ENCODE measurements around the gene ANGEL2. TPM values are rescaled to one million over a fixed set of nuclear protein-coding genes. Genes with fewer than 3 reads are reported as not detected.

Gene ANGEL2
- total and polyA plus RNA-seq, 2 of the 13 experiments (the other 11 are each of a cell fraction or from before 2014, with no cell fraction given), result 12.3 to 25.4 TPM

DNA sequence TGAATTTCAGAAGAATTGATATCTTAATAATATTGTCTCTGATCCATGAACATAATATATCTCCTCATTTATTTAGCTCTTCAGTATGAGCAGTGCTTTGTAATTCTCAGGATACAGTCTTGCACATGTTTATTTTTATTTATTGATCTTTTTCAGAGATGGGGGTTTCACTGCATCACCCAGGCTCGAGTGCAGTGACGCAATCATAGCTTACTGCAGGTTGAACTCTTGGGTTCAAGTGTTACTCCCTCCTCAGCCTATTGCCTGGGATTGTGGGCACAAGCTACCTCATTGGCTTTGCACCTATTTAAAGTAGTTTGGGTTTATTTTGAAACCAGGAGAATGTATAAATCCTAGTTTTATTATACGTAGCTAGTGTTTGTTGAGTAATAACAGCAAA is 40.1 kb upstream of the ANGEL2 start:
- ATAC-seq, result no peak
- ChIA-PET CTCF (ENCODE audit: low intra/inter-chr PET ratio, low total read pairs) (no interaction called here), POLR2A (no interaction called here)
- 50% methylated on average over 3 of the region's 3 CpGs for WGBS (ENCODE audit: low lambda C conversion rate)
- Histone ChIP-seq H3K4me3 (replicated peaks in 1 of 3; ENCODE audit: insufficient read depth in 1 of 3, low read depth in 2 of 3, low read length in 3 of 3) (no peak overlapping the region), H3K27me3 (ENCODE audit: control insufficient read depth in 1 of 2, insufficient read depth in 2 of 2, low read length in 2 of 2) (no peaks in the 10 kb centered on the region), H2AFZ (ENCODE audit: low read length) (no peak overlapping the region), H4K20me1 (ENCODE audit: insufficient read depth, low read length) (no peaks in the 10 kb centered on the region), H3K9ac (ENCODE audit: insufficient read depth, low read depth, low read length) (no peak overlapping the region), H3K27ac (ENCODE audit: extremely low read length, insufficient read depth, low read length) (no peak overlapping the region), H3K4me2 (ENCODE audit: low read depth, low read length) (peak overlapping the region; percentile 9; the same call in 1 of the 2 replicates), H3K36me3 (replicated peaks in 1 of 2; ENCODE audit: control insufficient read depth in 1 of 2, insufficient read depth in 2 of 2, low read length in 2 of 2) (no peaks in the 10 kb centered on the region), H3K4me1 (ENCODE audit: insufficient read depth, low read length) (peaks cover 62% of the 10 kb centered on the region), H3K79me2 (ENCODE audit: insufficient read depth, low read length) (peaks cover 92% of the 10 kb centered on the region), H3K9me3 (ENCODE audit: low read length) (peaks cover 6% of the 10 kb centered on the region; the same call in 1 of the 2 replicates)
- in situ Hi-C loops (cut with HindIII; ENCODE audit: extremely low pct_ligation_motif_present, low pct_unique_long_range_greater_than_20kb), result no loop called here
- DNase-seq (ENCODE audit: low spot score), result no peak
- BruUV-seq (replicated peaks), result no TSS peak
- FAIRE-seq, result peak; percentile 8
- intact Hi-C loops (cut with micrococcal nuclease; ENCODE audit: unreplicated experiment), result loop anchor here (10.0 kb wide), 1 partner anchor 131 kb away; no protein-coding TSS in a partner anchor
- TF ChIP-seq CEBPB (IDR thresholded peaks at IDR 0.05; ENCODE audit: borderline replicate concordance, low read depth, low read length) (peak; percentile 91), CBX2 (IDR thresholded peaks at IDR 0.05; ENCODE audit: low read depth, low read length) (no peak), CBX2 (CRISPR knock-in tag; IDR thresholded peaks at IDR 0.05; ENCODE audit: low read depth) (no peak), GATAD2A (CRISPR knock-in tag; IDR thresholded peaks at IDR 0.05) (peak; percentile 82), ZNF343 (CRISPR knock-in tag; IDR thresholded peaks at IDR 0.05) (no peak), EED (CRISPR knock-in tag; IDR thresholded peaks at IDR 0.05) (no peak)
- TF ChIP-seq, protein P1, sequence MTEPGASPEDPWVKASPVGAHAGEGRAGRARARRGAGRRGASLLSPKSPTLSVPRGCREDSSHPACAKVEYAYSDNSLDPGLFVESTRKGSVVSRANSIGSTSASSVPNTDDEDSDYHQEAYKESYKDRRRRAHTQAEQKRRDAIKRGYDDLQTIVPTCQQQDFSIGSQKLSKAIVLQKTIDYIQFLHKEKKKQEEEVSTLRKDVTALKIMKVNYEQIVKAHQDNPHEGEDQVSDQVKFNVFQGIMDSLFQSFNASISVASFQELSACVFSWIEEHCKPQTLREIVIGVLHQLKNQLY (CRISPR knock-in tag; IDR thresholded peaks at IDR 0.05), result no peak
- TF ChIP-seq, protein P2, sequence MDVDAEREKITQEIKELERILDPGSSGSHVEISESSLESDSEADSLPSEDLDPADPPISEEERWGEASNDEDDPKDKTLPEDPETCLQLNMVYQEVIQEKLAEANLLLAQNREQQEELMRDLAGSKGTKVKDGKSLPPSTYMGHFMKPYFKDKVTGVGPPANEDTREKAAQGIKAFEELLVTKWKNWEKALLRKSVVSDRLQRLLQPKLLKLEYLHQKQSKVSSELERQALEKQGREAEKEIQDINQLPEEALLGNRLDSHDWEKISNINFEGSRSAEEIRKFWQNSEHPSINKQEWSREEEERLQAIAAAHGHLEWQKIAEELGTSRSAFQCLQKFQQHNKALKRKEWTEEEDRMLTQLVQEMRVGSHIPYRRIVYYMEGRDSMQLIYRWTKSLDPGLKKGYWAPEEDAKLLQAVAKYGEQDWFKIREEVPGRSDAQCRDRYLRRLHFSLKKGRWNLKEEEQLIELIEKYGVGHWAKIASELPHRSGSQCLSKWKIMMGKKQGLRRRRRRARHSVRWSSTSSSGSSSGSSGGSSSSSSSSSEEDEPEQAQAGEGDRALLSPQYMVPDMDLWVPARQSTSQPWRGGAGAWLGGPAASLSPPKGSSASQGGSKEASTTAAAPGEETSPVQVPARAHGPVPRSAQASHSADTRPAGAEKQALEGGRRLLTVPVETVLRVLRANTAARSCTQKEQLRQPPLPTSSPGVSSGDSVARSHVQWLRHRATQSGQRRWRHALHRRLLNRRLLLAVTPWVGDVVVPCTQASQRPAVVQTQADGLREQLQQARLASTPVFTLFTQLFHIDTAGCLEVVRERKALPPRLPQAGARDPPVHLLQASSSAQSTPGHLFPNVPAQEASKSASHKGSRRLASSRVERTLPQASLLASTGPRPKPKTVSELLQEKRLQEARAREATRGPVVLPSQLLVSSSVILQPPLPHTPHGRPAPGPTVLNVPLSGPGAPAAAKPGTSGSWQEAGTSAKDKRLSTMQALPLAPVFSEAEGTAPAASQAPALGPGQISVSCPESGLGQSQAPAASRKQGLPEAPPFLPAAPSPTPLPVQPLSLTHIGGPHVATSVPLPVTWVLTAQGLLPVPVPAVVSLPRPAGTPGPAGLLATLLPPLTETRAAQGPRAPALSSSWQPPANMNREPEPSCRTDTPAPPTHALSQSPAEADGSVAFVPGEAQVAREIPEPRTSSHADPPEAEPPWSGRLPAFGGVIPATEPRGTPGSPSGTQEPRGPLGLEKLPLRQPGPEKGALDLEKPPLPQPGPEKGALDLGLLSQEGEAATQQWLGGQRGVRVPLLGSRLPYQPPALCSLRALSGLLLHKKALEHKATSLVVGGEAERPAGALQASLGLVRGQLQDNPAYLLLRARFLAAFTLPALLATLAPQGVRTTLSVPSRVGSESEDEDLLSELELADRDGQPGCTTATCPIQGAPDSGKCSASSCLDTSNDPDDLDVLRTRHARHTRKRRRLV (CRISPR knock-in tag; IDR thresholded peaks at IDR 0.05), result no peak
- TF ChIP-seq, protein P3, sequence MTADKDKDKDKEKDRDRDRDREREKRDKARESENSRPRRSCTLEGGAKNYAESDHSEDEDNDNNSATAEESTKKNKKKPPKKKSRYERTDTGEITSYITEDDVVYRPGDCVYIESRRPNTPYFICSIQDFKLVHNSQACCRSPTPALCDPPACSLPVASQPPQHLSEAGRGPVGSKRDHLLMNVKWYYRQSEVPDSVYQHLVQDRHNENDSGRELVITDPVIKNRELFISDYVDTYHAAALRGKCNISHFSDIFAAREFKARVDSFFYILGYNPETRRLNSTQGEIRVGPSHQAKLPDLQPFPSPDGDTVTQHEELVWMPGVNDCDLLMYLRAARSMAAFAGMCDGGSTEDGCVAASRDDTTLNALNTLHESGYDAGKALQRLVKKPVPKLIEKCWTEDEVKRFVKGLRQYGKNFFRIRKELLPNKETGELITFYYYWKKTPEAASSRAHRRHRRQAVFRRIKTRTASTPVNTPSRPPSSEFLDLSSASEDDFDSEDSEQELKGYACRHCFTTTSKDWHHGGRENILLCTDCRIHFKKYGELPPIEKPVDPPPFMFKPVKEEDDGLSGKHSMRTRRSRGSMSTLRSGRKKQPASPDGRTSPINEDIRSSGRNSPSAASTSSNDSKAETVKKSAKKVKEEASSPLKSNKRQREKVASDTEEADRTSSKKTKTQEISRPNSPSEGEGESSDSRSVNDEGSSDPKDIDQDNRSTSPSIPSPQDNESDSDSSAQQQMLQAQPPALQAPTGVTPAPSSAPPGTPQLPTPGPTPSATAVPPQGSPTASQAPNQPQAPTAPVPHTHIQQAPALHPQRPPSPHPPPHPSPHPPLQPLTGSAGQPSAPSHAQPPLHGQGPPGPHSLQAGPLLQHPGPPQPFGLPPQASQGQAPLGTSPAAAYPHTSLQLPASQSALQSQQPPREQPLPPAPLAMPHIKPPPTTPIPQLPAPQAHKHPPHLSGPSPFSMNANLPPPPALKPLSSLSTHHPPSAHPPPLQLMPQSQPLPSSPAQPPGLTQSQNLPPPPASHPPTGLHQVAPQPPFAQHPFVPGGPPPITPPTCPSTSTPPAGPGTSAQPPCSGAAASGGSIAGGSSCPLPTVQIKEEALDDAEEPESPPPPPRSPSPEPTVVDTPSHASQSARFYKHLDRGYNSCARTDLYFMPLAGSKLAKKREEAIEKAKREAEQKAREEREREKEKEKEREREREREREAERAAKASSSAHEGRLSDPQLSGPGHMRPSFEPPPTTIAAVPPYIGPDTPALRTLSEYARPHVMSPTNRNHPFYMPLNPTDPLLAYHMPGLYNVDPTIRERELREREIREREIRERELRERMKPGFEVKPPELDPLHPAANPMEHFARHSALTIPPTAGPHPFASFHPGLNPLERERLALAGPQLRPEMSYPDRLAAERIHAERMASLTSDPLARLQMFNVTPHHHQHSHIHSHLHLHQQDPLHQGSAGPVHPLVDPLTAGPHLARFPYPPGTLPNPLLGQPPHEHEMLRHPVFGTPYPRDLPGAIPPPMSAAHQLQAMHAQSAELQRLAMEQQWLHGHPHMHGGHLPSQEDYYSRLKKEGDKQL (CRISPR knock-in tag; IDR thresholded peaks at IDR 0.05; ENCODE audit: low read depth), result no peak
- TF ChIP-seq, protein P4, sequence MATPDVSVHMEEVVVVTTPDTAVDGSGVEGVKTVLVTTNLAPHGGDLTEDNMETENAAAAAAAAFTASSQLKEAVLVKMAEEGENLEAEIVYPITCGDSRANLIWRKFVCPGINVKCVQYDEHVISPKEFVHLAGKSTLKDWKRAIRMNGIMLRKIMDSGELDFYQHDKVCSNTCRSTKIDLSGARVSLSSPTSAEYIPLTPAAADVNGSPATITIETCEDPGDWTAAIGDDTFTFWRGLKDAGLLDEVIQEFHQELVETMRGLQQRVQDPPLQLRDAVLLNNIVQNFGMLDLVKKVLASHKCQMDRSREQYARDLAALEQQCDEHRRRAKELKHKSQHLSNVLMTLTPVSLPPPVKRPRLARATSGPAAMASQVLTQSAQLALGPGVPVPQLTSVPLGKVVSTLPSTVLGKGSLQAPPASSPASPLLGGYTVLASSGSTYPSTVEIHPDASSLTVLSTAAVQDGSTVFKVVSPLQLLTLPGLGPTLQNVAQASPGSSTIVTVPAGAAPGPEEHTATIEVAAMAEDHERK (CRISPR knock-in tag; IDR thresholded peaks at IDR 0.05; ENCODE audit: low read depth), result no peak
- TF ChIP-seq, protein P5, sequence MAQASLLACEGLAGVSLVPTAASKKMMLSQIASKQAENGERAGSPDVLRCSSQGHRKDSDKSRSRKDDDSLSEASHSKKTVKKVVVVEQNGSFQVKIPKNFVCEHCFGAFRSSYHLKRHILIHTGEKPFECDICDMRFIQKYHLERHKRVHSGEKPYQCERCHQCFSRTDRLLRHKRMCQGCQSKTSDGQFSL (CRISPR knock-in tag; IDR thresholded peaks at IDR 0.05), result no peak

Data from HepG2 (cell line).